Osteocyte (in vitro differentiated cells): ENCODE measurements around the gene SQSTM1. TPM values are rescaled to one million over a fixed set of nuclear protein-coding genes. Genes with fewer than 3 reads are reported as not detected.

Experiments
- DNase-seq: peaks from one replicate; pipeline ENCODE4 v3.0.0; 2021; ENCODE audit warnings: mixed read lengths; ENCODE audit not compliant: unreplicated experiment; ENCODE audit errors: extremely low spot score
- H3K27ac Mint-ChIP-seq: one replicate; pipeline ENCODE4 v1.8.0; 2021; ENCODE audit warnings: mild to moderate bottlenecking, mixed read lengths; ENCODE audit not compliant: unreplicated experiment
- H3K27me3 Mint-ChIP-seq: one replicate; pipeline ENCODE4 v1.8.0; 2021; ENCODE audit warnings: mixed read lengths; ENCODE audit not compliant: unreplicated experiment
- H3K36me3 Mint-ChIP-seq: one replicate; pipeline ENCODE4 v1.8.0; 2021; ENCODE audit warnings: mixed read lengths; ENCODE audit not compliant: unreplicated experiment
- H3K4me1 Mint-ChIP-seq: one replicate; pipeline ENCODE4 v1.8.0; 2021; ENCODE audit warnings: mixed read lengths; ENCODE audit not compliant: unreplicated experiment
- H3K4me3 Mint-ChIP-seq: one replicate; pipeline ENCODE4 v1.8.0; 2021; ENCODE audit warnings: mild to moderate bottlenecking, moderate library complexity, mixed read lengths; ENCODE audit not compliant: unreplicated experiment
- H3K9me3 Mint-ChIP-seq: one replicate; pipeline ENCODE4 v1.8.0; 2021; ENCODE audit warnings: mixed read lengths; ENCODE audit not compliant: unreplicated experiment
- CTCF ChIP-seq: fragments of 200-600 bp; sonication (generic); IDR thresholded peaks from 2 replicates; pipeline ENCODE4 v1.5.0; 2021; ENCODE audit warnings: antibody characterized with exemption, mild to moderate bottlenecking, moderate library complexity
- total RNA-seq: library from RNA; stranded (reverse); gene quantifications from 2 replicates; pipeline ENCODE4 v1.2.1, GENCODE V29; 2021

SQSTM1 gene
- total RNA-seq, 1 donor from 2014 or later: 447 TPM

DNA sequence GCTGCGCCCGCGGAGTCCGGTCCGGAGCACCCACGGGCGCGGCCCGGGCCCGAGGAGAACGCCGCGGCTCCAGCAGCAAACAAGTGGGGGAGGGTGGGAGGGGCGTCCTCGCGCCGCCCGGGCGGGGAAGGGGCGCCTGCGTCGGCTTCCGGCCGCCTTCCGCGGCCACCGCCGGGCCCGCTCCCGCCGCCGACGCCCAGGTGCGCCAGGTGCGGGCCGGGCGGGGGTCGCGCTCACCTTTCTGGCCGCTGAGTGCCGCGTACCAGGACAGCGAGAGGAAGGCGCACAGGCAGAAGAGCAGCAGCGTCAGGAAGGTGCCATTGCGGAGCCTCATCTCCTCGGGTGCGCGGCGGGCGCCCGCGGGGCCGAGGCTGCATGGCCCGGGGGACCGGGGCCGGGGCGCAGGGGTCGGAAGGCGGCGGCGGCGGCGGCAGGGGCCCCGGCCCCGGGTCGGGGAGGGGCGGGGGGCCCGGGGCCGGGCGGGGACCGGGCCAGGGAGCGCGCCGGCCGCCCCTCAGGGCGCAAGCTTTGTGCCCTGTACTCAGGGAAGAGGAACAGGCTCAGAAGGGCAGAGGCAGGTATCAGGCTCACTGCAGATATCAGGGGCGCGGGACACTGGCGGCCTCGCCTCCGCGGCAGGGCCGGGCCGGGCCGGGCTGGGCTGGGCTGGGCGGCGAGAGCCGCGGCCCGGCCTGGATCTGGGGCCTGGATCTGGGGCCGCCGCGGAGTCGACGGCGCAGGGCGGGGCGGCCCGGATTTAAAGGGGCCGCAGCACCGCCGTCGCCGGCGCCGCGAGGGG, 14.3 kb upstream of the SQSTM1 start, which contains the start of gene MGAT4B:
Gene MGAT4B, minus strand, starts transcription at position 617 of the 799 bp plus-strand sequence. Its CDS starts 283 bp downstream, at position 334.
- H3K36me3 Mint-ChIP-seq: peaks cover 10% of the 10 kb centered on the region
- peaks cover 28% of the 10 kb centered on the region for H3K4me1 Mint-ChIP-seq
- H3K27ac Mint-ChIP-seq: peak within 1 kb of the TSS; percentile 50
- no peaks in the 10 kb centered on the region for H3K27me3 Mint-ChIP-seq
- no peaks in the 10 kb centered on the region for H3K9me3 Mint-ChIP-seq
- DNase-seq: no peak
- peak within 1 kb of the TSS; percentile 72 for H3K4me3 Mint-ChIP-seq
- TF ChIP-seq CTCF: no peak

DNA sequence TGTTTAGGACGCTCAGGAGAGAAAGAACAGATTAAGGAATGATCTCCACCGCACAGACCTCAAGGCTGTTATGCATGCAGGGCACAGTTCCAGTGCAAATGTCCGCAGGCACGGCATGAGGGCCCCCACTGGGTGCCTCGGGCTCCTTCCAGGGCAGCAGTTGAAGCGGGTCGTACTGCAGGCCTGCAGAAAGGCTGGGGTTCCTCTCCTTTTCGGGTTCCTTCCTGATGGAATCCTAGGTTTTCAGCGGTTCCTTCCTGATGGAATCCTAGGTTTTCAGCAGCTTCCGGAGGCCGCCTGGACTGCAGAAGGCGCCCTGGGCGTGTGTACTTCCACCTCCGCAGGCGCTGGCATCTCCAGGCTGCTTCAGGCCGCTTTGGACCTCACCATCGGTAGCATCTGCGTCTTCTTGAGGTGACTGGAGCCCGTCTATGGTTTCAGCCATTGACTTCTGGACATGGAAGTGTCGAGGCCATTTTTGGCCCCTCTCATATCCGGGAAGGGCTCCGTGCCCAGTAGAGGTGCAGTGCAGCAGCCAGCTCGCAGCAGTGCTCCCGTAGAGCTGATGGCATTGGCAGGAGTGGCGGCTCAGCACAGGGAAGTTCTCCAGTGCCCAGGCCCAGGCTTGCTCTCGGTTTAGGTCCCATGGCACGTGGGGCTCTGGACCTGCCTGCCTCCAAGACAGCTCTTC, 8.4 kb upstream of the SQSTM1 start:
- no peak overlapping the region for H3K4me3 Mint-ChIP-seq
- no peaks in the 10 kb centered on the region for H3K9me3 Mint-ChIP-seq

DNA sequence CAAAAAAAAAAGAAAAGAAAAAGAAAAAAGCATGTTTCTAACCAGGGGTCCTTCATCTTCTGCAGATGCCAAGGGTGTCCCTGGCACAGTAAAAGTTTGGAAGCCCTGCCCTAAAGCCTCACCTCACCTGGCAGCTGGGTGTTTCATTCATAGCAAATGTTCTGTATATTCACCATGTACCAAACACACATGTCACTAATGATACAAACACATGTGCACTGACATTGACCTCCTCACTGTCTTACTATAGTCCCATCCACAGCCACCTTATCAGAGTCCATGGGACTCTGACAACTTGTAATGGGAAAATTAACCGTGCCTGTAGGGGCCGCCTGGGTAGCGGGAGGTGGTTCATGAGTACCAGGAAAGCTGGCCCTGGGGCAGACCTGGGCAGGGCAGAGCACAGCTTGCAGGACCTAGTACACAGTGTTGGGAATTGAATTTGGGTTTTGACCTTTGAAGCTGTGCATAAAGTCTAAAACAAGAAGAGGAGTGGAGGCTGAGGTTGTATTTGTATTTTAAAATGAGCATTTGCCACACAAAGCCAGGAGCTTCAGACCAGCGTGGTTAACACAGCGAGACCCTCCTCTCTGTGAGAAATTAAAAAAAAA, 7.6 kb upstream of the SQSTM1 start:
- DNase-seq: no peak
- Mint-ChIP-seq H3K27ac (no peak overlapping the region), H3K36me3 (peaks cover 7% of the 10 kb centered on the region), H3K4me1 (peaks cover 13% of the 10 kb centered on the region), H3K9me3 (no peaks in the 10 kb centered on the region), H3K4me3 (no peak overlapping the region), H3K27me3 (no peaks in the 10 kb centered on the region)
- no peak for TF ChIP-seq CTCF

More for the DNA sequence above, 8.4 kb upstream of the SQSTM1 start:
- no peak overlapping the region for H3K27ac Mint-ChIP-seq
- DNase-seq: no peak
- no peak for TF ChIP-seq CTCF
- H3K36me3 Mint-ChIP-seq: peaks cover 7% of the 10 kb centered on the region
- peaks cover 6% of the 10 kb centered on the region for H3K4me1 Mint-ChIP-seq
- H3K27me3 Mint-ChIP-seq: no peaks in the 10 kb centered on the region

DNA sequence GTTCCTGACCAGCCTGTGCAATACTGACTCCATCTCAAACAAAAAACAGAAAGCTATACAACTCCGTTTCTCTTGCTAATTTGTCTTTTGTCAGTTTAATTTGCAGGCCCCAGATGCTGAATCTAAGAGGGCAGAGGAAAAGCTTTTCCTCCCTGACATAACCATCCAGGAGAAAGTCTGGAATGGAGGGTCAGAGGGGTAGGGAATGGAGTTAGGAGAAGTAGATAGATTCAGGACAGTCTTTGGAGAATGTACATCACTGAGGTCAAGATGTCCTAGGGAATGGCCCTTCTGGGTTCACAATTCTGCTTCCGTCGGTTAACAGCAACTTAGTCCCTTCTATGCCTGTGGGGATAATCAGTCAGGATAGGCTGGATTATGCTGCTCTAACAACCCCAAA, 6.6 kb upstream of the SQSTM1 start:
- Mint-ChIP-seq H3K4me3 (no peak overlapping the region), H3K36me3 (peaks cover 7% of the 10 kb centered on the region), H3K4me1 (peaks cover 18% of the 10 kb centered on the region), H3K27ac (no peak overlapping the region), H3K9me3 (no peaks in the 10 kb centered on the region), H3K27me3 (no peaks in the 10 kb centered on the region)
- no peak for DNase-seq
- TF ChIP-seq CTCF: no peak
